Transverse colon (tissue), 4 donors: ENCODE results near the gene IFRD2. TPM values are rescaled to one million over a fixed set of nuclear protein-coding genes. Genes with fewer than 3 reads are reported as not detected.
A peak's percentile ranks its signal among the peaks of the same experiment; 100 is the strongest.

Experiments
- DNase-seq: peaks from one replicate; pipeline ENCODE4 v3.0.0-alpha.2; 2019
- H3K27ac ChIP-seq, 4 donors: fragments of 200-600 bp; sonication (generic); 2 replicates each; pipeline ENCODE4 v1.5.1; 2016 to 2018; ENCODE audit warnings: inconsistent platforms in 4 of 4
- H3K27me3 ChIP-seq: fragments of 200-600 bp; sonication (generic); 2 replicates; pipeline ENCODE4 v1.5.1; 2017; ENCODE audit warnings: inconsistent platforms
- H3K36me3 ChIP-seq, 4 donors: fragments of 200-600 bp; sonication (generic); 2 replicates each; pipeline ENCODE4 v1.5.1; 2017 to 2019; ENCODE audit warnings: inconsistent platforms in 4 of 4
- H3K4me1 ChIP-seq, 4 donors: fragments of 200-600 bp; sonication (generic); 2 replicates each; pipeline ENCODE4 v1.5.1; 2017 to 2020; ENCODE audit warnings: inconsistent platforms in 4 of 4
- H3K4me3 ChIP-seq, 4 donors: fragments of 200-600 bp; sonication (generic); 1 replicate in 1 of 4; 2 replicates in 3 of 4; pipeline versions ENCODE4 v1.5.1 to v1.6.1; 2017 to 2019; ENCODE audit warnings: inconsistent platforms in 4 of 4
- H3K9me3 ChIP-seq, 2 donors: fragments of 200-600 bp; sonication (generic); 2 replicates each; pipeline ENCODE4 v1.5.1; 2017 to 2019; ENCODE audit warnings: inconsistent platforms in 2 of 2
- CTCF ChIP-seq, 5 experiments: fragments of 200-600 bp in 3 of 5; fragments of 450-650 bp in 2 of 5; sonication (generic) in 3 of 5; IDR thresholded peaks; 1 replicate in 2 of 5; 2 replicates in 3 of 5; pipeline ENCODE4 v1.5.1; 2016 to 2017; ENCODE audit warnings: antibody characterized with exemption in 5 of 5, inconsistent platforms in 3 of 5, mild to moderate bottlenecking in 2 of 5, moderate library complexity in 1 of 5
- EP300 ChIP-seq: sonication (generic); formaldehyde crosslinking; IDR thresholded peaks from one replicate; pipeline ENCODE4 v1.6.1; 2017; ENCODE audit warnings: antibody characterized with exemption, low read depth
- POLR2A ChIP-seq: fragments of 450-650 bp; IDR thresholded peaks from one replicate; pipeline ENCODE4 v1.6.1; 2016; ENCODE audit warnings: antibody characterized with exemption, mild to moderate bottlenecking, moderate library complexity
- POLR2AphosphoS5 ChIP-seq, 3 donors: sonication (generic); formaldehyde crosslinking; IDR thresholded peaks; one replicate each; pipeline ENCODE4 v1.6.1; 2016; ENCODE audit warnings: antibody characterized with exemption in 3 of 3
- WGBS, 2 donors: methylation state at CpG; one replicate each; pipeline ENCODE4 v1.1.5; 2018; ENCODE audit warnings: low coverage in 1 of 2; 5-methylcytosine and 5-hydroxymethylcytosine counted together
- in situ Hi-C, 4 donors: fragments of 200-750 bp; cut with MboI; loops; one replicate each; pipeline versions ENCODE4 v1.15.0 to v1.15.1; 2017; ENCODE audit warnings: low sequenced_read_pairs in 3 of 4, low pct_ligation_motif_present in 1 of 4, low pct_unique_long_range_greater_than_20kb in 1 of 4
- intact Hi-C: fragments of 100-400 bp; cut with DNase I; formaldehyde crosslinking; loops from one replicate; pipeline ENCODE4 v1.15.1; 2023; ENCODE audit warnings: low total_unique reads
- total RNA-seq, 4 donors: library from RNA; depleted of rRNA; stranded (reverse); fragments of >200 nt; gene quantifications; one replicate each; pipeline ENCODE4 v1.1.0, GENCODE V29; 2016

IFRD2 gene
- total RNA-seq, 4 donors from 2014 or later, result 44.9 to 183 (median 59.5) TPM

GRCh38 chr3:50255251-50255615 is 37.0 kb downstream of the IFRD2 start:
- TF ChIP-seq POLR2AphosphoS5 (IDR thresholded peaks at IDR 0.05), result no peak
- no peak for TF ChIP-seq EP300
- no peak for TF ChIP-seq POLR2A

GRCh38 chr3:50254577-50255250 is 37.5 kb downstream of the IFRD2 start:
- WGBS, 2 donors, result 84% methylated on average over 8 of the region's 8 CpGs; no CpG with 5 or more reads in 1 of the 2 donors
- in situ Hi-C loops (no loop called here), intact Hi-C loops (no loop called here)
- H3K4me3 ChIP-seq, result no peak overlapping the region
- H3K36me3 ChIP-seq, result peaks cover 0 to 16% (median 6%) of the 10 kb centered on the region in 4 donors
- H3K4me1 ChIP-seq, result peaks cover 2 to 35% (median 7%) of the 10 kb centered on the region in 4 donors
- DNase-seq, result no peak
- peak overlapping the region; percentile 44 to 76 (median 63) for H3K27ac ChIP-seq
- no peaks in the 10 kb centered on the region for H3K9me3 ChIP-seq
- no peak for TF ChIP-seq POLR2A
- TF ChIP-seq CTCF (IDR thresholded peaks at IDR 0.05), result no peak
- no peak for TF ChIP-seq POLR2AphosphoS5 (IDR thresholded peaks at IDR 0.05)
- no peak for TF ChIP-seq EP300
- no peaks in the 10 kb centered on the region for H3K27me3 ChIP-seq

More at GRCh38 chr3:50255251-50255615, 37.0 kb downstream of the IFRD2 start:
- no peak overlapping the region for H3K4me3 ChIP-seq
- in situ Hi-C loops (no loop called here), intact Hi-C loops (no loop called here)
- WGBS, 2 donors, result 95% methylated on average over 8 of the region's 9 CpGs; no CpG with 5 or more reads in 1 of the 2 donors
- H3K27me3 ChIP-seq, result no peaks in the 10 kb centered on the region
- peaks cover 0 to 16% (median 6%) of the 10 kb centered on the region in 4 donors for H3K36me3 ChIP-seq
- peaks cover 0 to 34% (median 11%) of the 10 kb centered on the region in 4 donors for H3K4me1 ChIP-seq
- H3K9me3 ChIP-seq, result no peaks in the 10 kb centered on the region
- no peak for DNase-seq
- peak overlapping the region; percentile 44 to 76 (median 60) for H3K27ac ChIP-seq

GRCh38 chr3:50251220-50251619 is 41.0 kb downstream of the IFRD2 start:
- Histone ChIP-seq H3K9me3 (no peaks in the 10 kb centered on the region), H3K4me1 (peaks cover 16 to 61% (median 26%) of the 10 kb centered on the region in 4 donors), H3K4me3 (no peak overlapping the region), H3K27me3 (no peaks in the 10 kb centered on the region), H3K27ac (no peak overlapping the region), H3K36me3 (peaks cover 0 to 12% (median 0%) of the 10 kb centered on the region in 4 donors)
- WGBS, 2 donors, result 74% methylated on average over 8 of the region's 8 CpGs; no CpG with 5 or more reads in 1 of the 2 donors
- intact Hi-C loops, result no loop called here
- TF ChIP-seq POLR2AphosphoS5 (IDR thresholded peaks at IDR 0.05) (no peak), CTCF (IDR thresholded peaks at IDR 0.05) (no peak), POLR2A (no peak), EP300 (no peak)
- no peak for DNase-seq
- in situ Hi-C loops, result no loop called here

GRCh38 chr3:50250514-50250913 is 41.7 kb downstream of the IFRD2 start:
- H3K4me3 ChIP-seq, result no peak overlapping the region
- no peak for DNase-seq
- H3K27ac ChIP-seq, result peak overlapping the region in 1 of 4 donors; percentile 4
- 86% methylated on average over 4 of the region's 4 CpGs; no CpG with 5 or more reads in 1 of the 2 donors for WGBS, 2 donors
- H3K4me1 ChIP-seq, result peaks cover 21 to 68% (median 31%) of the 10 kb centered on the region in 4 donors
- no peaks in the 10 kb centered on the region for H3K27me3 ChIP-seq
- peaks cover 0 to 11% (median 0%) of the 10 kb centered on the region in 4 donors for H3K36me3 ChIP-seq
- in situ Hi-C loops, result no loop called here
- TF ChIP-seq POLR2AphosphoS5 (IDR thresholded peaks at IDR 0.05) (no peak), POLR2A (no peak), CTCF (IDR thresholded peaks at IDR 0.05) (no peak), EP300 (no peak)
- intact Hi-C loops, result no loop called here
- no peaks in the 10 kb centered on the region for H3K9me3 ChIP-seq
